NT2/D1 (cell line): Measurements from ENCODE around the gene SRP54.

Experiments
- SUZ12 ChIP-seq: IDR thresholded peaks from 2 replicates; pipeline ENCODE4 v1.6.1; 2011; ENCODE audit not compliant: insufficient read length, insufficient read depth; ENCODE audit errors: extremely low read depth
- ZNF274 ChIP-seq: IDR thresholded peaks from 2 replicates; pipeline ENCODE4 v1.6.1; 2011; ENCODE audit warnings: mild to moderate bottlenecking, low read depth, low read length

GRCh38 chr14:35045798-35046047, 62.9 kb downstream of the SRP54 start:
- no peak for TF ChIP-seq SUZ12
- TF ChIP-seq ZNF274 = no peak
